DMS 273 treated with DMSO at 0.1 percent for 48 hours (cell line): ENCODE results near the gene RASGRP2.

Experiments
- DNase-seq: peaks from one replicate; lab custom pipeline; 2025; lab: John Stamatoyannopoulos, UW

RASGRP2 gene

DNA sequence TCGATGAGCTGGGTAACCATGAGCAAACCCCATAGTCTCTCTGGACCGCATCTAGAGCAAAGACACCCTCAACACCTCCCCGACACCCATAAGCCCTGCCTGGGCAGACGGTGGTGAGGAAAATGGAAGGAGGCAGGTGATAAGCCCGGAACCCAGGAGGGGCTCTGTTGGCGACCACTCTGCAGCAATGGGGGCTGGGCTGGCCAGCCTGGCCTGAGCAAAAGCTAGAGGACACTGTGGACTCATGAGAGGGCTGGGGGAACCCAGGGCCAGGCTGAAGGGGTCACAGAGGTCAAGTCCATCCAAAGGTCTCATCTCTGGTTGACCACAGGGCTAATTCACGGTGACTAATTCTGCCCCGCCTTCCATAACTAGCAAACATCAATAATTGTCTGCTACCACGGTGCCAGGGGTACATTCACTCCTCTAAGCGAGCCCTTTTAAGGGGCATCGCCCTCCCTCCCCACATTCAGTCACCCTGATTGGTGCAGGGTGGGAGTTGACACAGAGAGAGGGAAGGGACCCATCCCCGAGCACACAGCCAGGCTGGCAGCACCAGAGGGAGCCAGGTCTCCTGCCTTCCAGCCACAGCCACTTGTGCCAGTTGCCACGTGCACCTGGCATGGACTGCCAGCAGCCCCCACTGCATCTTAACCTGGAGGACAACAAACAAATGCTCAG lies 11.9 kb upstream of the RASGRP2 start:
- DNase-seq: no peak

DNA sequence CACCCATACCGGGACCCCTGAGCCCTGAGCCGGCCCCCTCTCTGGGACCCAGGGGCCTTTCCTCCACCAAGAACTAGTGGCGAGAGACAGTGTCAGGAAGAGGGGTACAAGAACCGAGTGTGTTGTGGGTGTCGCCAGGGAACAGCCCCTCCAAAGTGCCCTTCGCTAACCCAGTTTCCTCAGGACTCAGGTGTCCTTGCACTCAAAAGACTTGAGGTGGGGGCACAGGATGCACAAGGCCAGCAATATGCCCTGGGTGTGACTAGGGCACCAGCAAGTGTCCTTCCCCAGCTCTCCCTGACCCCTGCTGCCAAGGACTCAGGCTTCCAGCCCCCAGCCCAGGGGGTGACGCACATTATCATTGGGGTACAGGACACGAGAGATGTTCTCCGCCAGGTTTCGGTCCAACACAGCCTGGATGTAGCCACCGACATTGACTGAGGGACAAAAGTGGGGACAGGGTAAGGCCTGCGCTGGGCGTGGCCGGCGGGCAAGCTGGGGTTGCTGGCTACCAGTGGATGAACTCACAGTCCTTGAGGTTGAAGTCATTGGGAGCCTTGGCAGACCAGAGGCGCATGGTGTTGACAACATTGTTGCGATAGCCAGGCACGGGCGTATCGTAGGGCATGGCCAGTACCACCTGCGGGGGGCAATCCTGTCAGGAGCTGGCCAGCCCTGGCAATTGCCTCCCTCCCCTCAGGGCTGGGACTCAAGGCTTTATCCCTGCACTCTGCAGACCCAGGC lies 11.1 kb upstream of the RASGRP2 start:
- DNase-seq: no peak

GRCh38 chr11:64754124-64754918 lies 10.4 kb upstream of the RASGRP2 start:
- no peak for DNase-seq

- no peak for DNase-seq
Observed at GRCh38 chr11:64753380-64754123, 9.6 kb upstream of the RASGRP2 start.

GRCh38 chr11:64753019-64753379 lies 9.1 kb upstream of the RASGRP2 start:
- DNase-seq: no peak

DNA sequence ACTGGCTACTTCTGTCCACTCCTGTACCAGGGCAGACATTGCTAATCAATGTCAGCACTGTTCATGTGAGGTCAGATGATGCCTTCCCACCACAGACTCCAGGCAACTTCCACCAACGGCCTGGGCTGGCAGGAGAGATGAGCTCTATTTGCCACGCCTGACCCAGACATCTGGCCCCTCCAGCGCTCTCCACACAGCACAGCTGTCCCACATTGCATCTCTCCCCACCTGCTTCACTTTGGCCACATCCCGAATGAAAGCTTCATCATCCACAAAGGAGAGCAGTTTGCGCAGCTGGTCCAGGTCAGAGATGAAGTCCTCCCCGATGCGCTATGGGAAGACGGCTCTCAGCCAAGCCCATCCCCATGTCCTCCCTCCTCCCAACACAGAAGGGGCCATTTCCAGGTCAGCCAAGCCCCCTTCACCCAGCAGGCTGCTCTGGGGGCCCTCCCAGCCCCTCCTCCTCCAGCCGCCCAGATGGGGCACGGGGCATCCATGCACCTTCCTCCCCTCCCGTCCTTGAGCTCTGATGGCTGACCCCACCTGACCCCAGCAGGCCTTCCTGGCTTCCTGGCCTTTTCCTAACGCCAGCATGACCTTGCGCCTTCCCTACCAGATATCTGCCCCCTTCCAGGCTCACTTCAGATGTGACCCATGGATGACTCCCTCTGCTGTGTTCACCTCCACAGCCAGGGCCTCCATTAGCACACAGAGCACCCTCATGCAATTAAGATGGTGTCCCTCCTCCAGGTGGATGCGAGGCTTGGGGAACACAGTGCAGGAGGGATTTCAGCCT lies 8.4 kb upstream of the RASGRP2 start:
- DNase-seq: no peak

DNA sequence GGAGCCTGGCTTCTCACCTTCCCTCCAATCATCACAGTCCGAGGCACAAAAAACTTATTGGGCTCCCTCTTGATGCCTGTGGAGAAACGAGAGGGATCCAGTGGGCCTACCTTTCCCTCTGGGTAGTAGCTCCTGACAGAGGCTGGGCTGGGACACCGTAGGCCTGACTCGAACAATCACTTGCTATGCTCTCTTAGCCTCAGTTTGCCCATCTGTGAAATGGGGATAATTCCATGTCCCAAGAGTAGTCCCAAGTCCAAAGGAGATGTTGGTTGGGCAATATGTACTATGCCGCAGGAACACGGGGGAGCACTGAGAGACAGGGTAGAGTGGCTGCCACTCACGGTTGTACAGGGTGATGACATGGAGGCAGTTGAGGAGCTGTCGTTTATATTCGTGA lies 7.6 kb upstream of the RASGRP2 start:
- DNase-seq: no peak

GRCh38 chr11:64751136-64751535 lies 7.2 kb upstream of the RASGRP2 start:
- no peak for DNase-seq

- DNase-seq: no peak
Observed at GRCh38 chr11:64750361-64751054, 6.6 kb upstream of the RASGRP2 start.

DNA sequence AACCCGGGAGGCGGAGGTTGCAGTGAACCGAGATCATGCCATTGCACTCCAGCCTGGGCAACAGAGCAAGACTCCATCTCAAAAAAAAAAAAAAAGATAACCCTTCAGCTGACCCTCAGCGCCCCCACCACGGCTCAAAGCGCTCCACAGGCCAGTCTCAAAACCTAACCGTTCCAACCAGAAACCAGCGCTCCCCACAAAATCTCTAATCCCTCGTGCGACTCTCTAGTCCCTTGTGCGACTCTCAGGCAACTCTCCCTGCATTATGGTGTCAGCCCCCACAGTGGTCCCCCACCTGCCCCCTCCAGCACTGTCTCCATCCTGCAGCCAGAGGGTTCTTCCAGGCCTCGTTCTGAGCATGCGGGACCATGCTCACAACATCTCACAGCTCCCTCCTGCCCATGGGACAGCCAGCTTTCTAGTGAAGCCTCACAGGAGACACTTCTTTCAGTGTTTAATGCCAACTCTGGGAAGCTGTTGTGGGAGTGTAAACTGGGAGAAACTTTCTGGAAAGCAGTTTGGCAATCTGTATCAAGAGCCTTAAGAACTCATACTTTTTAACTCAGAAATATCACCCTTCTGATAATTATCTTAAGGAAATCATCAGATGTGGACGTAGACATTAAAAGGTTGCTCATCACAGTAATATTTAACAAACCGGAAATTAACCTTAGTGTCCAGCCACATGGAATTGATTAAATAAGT lies 4.2 kb upstream of the RASGRP2 start:
- no peak for DNase-seq

DNA sequence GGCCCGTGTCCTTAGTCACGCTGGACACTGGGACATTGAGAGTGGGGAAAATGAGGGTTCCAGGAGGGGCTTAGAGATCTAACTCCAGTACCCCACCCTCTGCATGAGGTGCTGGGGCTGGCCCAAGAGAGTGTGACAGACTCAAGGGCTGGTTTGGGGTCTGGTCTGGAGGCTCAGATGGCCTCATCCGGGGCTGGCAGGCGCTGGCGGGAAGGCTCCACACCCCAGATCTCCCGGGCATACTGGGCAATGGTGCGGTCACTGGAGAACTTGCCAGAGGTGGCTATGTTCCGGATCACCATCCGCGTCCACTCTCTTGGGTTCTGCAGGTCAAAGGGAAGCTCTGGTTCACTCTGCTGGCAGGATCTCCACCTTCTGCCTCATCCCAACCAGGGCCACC lies 2.5 kb upstream of the RASGRP2 start:
- DNase-seq: no peak

- no peak for DNase-seq
Observed at GRCh38 chr11:64745521-64746328, 1.8 kb upstream of the RASGRP2 start.

- DNase-seq: no peak
Observed at GRCh38 chr11:64745189-64745520, 1.2 kb upstream of the RASGRP2 start.

- no peak for DNase-seq
Observed at GRCh38 chr11:64744544-64745188, 724 bp upstream of the RASGRP2 start.

DNA sequence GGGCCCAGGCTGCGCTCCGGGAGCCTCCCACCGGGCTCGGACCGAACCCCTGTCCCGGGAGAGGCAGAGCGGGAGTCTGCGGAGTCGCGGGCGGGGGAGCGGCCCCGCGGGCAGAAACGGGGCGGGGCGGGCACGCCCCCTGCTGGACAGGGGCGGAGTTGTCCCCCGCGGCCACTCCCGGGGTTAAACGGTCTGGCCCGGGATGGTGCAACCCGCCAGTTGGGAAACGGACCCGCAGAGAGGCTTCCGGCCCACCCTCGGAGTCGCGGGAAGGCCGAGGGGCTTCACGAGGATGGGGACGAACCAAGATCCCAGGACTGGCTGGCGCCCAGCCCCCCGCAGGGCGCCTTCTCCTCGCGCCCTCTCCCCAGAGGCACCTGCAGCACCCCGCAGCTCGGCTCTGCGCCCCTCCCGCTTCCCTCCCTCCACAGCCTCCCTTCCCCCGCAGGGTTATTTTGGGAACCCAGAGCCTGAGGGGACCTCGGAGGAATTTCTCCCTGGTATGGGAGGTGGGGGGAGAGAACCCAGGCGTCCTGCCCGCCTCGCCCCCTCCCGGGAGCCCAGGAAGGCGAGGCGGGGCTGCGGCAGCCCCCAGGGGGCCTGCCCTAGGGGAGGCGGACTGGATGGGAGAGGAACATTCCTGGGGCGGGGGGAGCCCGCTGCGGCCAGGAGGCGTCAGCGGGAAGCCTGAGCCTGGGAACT lies 902 bp downstream of the RASGRP2 start:
- DNase-seq: no peak

GRCh38 chr11:64742087-64742888 lies 1.7 kb downstream of the RASGRP2 start:
- DNase-seq: no peak

- no peak for DNase-seq
Observed at GRCh38 chr11:64741375-64742086, 2.4 kb downstream of the RASGRP2 start.
